Stimulated activated CD8-positive, alpha-beta memory T cell treated with anti-CD3 and anti-CD28 coated beads, Interleukin-15, amount 100 ng/mL, for 4 hours (primary cell): ENCODE measurements around the gene ZNF217.
"Not testable (repeated sequence)": the region's sequence is repeated elsewhere in the genome, so short reads cannot be mapped to it uniquely, and the experiment has no call there.

Source experiments
- DNase-seq, 2 donors: peaks; one replicate each; pipeline ENCODE4 v3.0.0-alpha.2; 2020; ENCODE audit warnings: low read depth in 2 of 2

Gene ZNF217

GRCh38 chr20:53532654-53533312 is 60.9 kb downstream of the ZNF217 start:
- not testable (repeated sequence) for DNase-seq

GRCh38 chr20:53530440-53530839 is 63.2 kb downstream of the ZNF217 start:
- DNase-seq: no peak

GRCh38 chr20:53529658-53530057 is 64.0 kb downstream of the ZNF217 start:
- no peak for DNase-seq

GRCh38 chr20:53527196-53527595 is 66.4 kb downstream of the ZNF217 start:
- DNase-seq: no peak

GRCh38 chr20:53524589-53525312 is 68.9 kb downstream of the ZNF217 start:
- no peak for DNase-seq

- not testable (repeated sequence) for DNase-seq
These were observed 70.0 kb downstream of the ZNF217 start for GRCh38 chr20:53523615-53524014.

- no peak for DNase-seq
These were observed 70.9 kb downstream of the ZNF217 start for GRCh38 chr20:53522696-53523095.

GRCh38 chr20:53522026-53522425 is 71.6 kb downstream of the ZNF217 start:
- no peak for DNase-seq

GRCh38 chr20:53521421-53521820 is 72.2 kb downstream of the ZNF217 start:
- DNase-seq: not testable (repeated sequence)

- no peak for DNase-seq
These were observed 76.5 kb downstream of the ZNF217 start for GRCh38 chr20:53517146-53517545.
